ENCODE measurements around the gene MST1.

The MST1 gene

GRCh38 chr3:49722896-49723295 is 33.6 kb upstream of the MST1 start:
- Histone ChIP-seq H3K36me3 (ENCODE audit: control insufficient read depth in 4 of 4, insufficient read depth in 4 of 4, low read length in 3 of 4) (peaks cover 2 to 59% (median 36%) of the 10 kb centered on the region in 4 experiments), H3K4me1 (ENCODE audit: control extremely low read depth in 1 of 4, control insufficient read depth in 4 of 4, insufficient read depth in 4 of 4, low read length in 3 of 4) (peaks cover 0 to 48% (median 33%) of the 10 kb centered on the region in 4 experiments), H3K4me3 (ENCODE audit: control insufficient read depth in 1 of 7, extremely low read depth in 1 of 7, insufficient read depth in 4 of 7, low read depth in 2 of 7, low read length in 6 of 7) (peak overlapping the region; percentile 85 to 96 (median 93)), H3K27ac (ENCODE audit: insufficient read depth in 1 of 2, low read depth in 1 of 2, low read length in 2 of 2, poor library complexity in 1 of 2, severe bottlenecking in 2 of 2) (peak overlapping the region; percentile 85 to 93), H3K9me3 (ENCODE audit: control extremely low read depth in 1 of 5, control insufficient read depth in 4 of 5, insufficient read depth in 2 of 5, low read depth in 1 of 5, low read length in 4 of 5) (no peaks in the 10 kb centered on the region), H3K27me3 (replicated peaks in 2 of 5; ENCODE audit: control insufficient read depth in 4 of 5, insufficient read depth in 5 of 5, low read length in 4 of 5) (no peaks in the 10 kb centered on the region)
- POLR2A ChIA-PET: interaction anchor here (0.6 kb wide), 1 partner anchor 52 kb away, joined by 3 read pairs; no protein-coding TSS in a partner anchor
- 86% methylated on average over 8 of the region's 8 CpGs for WGBS (ENCODE audit: insufficient coverage)
- DNase-seq: no peak
- CTCF ChIA-PET: interaction anchor here (0.7 kb wide), 1 partner anchor 21 kb away, joined by 3 read pairs; no protein-coding TSS in a partner anchor

DNA sequence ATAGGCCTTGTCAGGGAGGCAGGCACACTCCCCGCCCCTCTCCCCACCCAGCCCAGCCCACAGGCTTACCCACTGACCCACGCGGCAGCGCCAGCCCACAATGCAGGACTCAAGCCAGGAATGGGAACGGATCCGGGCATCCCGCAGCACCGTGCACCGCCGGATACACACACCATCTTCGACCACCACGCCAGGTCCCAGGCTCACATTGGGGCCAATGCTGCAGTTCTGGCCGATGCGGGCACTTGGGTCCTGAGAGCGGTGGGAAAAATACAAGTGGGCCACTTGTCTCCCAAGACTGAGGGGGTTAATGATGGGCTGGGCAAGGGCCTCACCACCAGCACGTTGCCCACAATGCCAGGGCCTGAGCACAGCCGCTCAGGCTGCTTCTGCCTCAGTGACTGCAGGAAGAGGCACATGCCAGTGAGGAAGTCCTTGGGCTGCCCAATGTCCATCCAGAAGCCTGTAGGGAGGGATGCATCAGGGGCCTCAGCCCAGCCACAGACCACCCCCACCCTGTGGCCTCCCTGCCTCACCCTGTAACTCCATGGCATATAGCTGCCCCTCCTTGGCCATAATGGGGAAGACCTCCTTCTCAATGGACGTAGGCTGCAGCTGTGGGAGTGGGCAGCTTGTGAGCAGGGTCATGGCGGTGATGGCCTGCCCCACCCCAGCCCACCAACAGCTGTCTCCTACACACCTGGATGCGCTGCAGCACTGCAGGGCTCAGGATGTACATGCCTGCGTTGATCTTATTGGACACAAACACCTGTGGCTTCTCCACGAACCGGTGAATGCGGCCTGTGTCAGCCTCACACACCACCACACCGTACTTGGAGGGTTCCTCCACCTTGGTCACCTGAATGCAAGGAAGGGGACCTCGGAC is 32.9 kb upstream of the MST1 start:
- no peak for DNase-seq
- H3K4me1 ChIP-seq (ENCODE audit: control extremely low read depth in 1 of 4, control insufficient read depth in 4 of 4, insufficient read depth in 4 of 4, low read length in 3 of 4): peaks cover 0 to 49% (median 33%) of the 10 kb centered on the region in 4 experiments
- H3K36me3 ChIP-seq (ENCODE audit: control insufficient read depth in 4 of 4, insufficient read depth in 4 of 4, low read length in 3 of 4): peaks cover 0 to 54% (median 29%) of the 10 kb centered on the region in 4 experiments
- ChIA-PET POLR2A (interaction anchor here (0.6 kb wide), 1 partner anchor 53 kb away, joined by 3 read pairs; no protein-coding TSS in a partner anchor), CTCF (interaction anchor here (1.0 to 1.9 kb wide), 3 partner anchors 10 to 117 kb away, joined by 3 to 9 read pairs (median 7); no protein-coding TSS in a partner anchor)
- no peaks in the 10 kb centered on the region for H3K27me3 ChIP-seq (replicated peaks in 2 of 5; ENCODE audit: control insufficient read depth in 4 of 5, insufficient read depth in 5 of 5, low read length in 4 of 5)
- H3K9me3 ChIP-seq (ENCODE audit: control extremely low read depth in 1 of 5, control insufficient read depth in 4 of 5, insufficient read depth in 2 of 5, low read depth in 1 of 5, low read length in 4 of 5): no peaks in the 10 kb centered on the region
- H3K27ac ChIP-seq (ENCODE audit: insufficient read depth in 1 of 2, low read depth in 1 of 2, low read length in 2 of 2, poor library complexity in 1 of 2, severe bottlenecking in 2 of 2): no peak overlapping the region
- no peak overlapping the region for H3K4me3 ChIP-seq (ENCODE audit: control insufficient read depth in 1 of 7, extremely low read depth in 1 of 7, insufficient read depth in 4 of 7, low read depth in 2 of 7, low read length in 6 of 7)
- WGBS (ENCODE audit: insufficient coverage): 99% methylated on average over 22 of the region's 26 CpGs

- no peak for DNase-seq
- no peaks in the 10 kb centered on the region for H3K27me3 ChIP-seq (replicated peaks in 2 of 5; ENCODE audit: control insufficient read depth in 4 of 5, insufficient read depth in 5 of 5, low read length in 4 of 5)
- CTCF ChIA-PET: interaction anchor here (0.6 to 3.2 kb wide), 6 partner anchors 9 to 117 kb away, joined by 3 to 11 read pairs (median 5); no protein-coding TSS in a partner anchor
- POLR2A ChIA-PET: no interaction called here
- H3K4me3 ChIP-seq (ENCODE audit: control insufficient read depth in 1 of 7, extremely low read depth in 1 of 7, insufficient read depth in 4 of 7, low read depth in 2 of 7, low read length in 6 of 7): no peak overlapping the region
- peaks cover 0 to 49% (median 33%) of the 10 kb centered on the region in 4 experiments for H3K4me1 ChIP-seq (ENCODE audit: control extremely low read depth in 1 of 4, control insufficient read depth in 4 of 4, insufficient read depth in 4 of 4, low read length in 3 of 4)
- H3K27ac ChIP-seq (ENCODE audit: insufficient read depth in 1 of 2, low read depth in 1 of 2, low read length in 2 of 2, poor library complexity in 1 of 2, severe bottlenecking in 2 of 2): no peak overlapping the region
- no peaks in the 10 kb centered on the region for H3K9me3 ChIP-seq (ENCODE audit: control extremely low read depth in 1 of 5, control insufficient read depth in 4 of 5, insufficient read depth in 2 of 5, low read depth in 1 of 5, low read length in 4 of 5)
- peaks cover 0 to 51% (median 27%) of the 10 kb centered on the region in 4 experiments for H3K36me3 ChIP-seq (ENCODE audit: control insufficient read depth in 4 of 4, insufficient read depth in 4 of 4, low read length in 3 of 4)
- 96% methylated on average over 9 of the region's 9 CpGs for WGBS (ENCODE audit: insufficient coverage)
Measured at GRCh38 chr3:49721596-49721895, 32.3 kb upstream of the MST1 start.

GRCh38 chr3:49720855-49721595 is 31.8 kb upstream of the MST1 start:
- DNase-seq: no peak
- H3K27ac ChIP-seq (ENCODE audit: insufficient read depth in 1 of 2, low read depth in 1 of 2, low read length in 2 of 2, poor library complexity in 1 of 2, severe bottlenecking in 2 of 2): no peak overlapping the region
- 90% methylated on average over 1 of the region's 4 CpGs for WGBS (ENCODE audit: insufficient coverage)
- H3K27me3 ChIP-seq (replicated peaks in 2 of 5; ENCODE audit: control insufficient read depth in 4 of 5, insufficient read depth in 5 of 5, low read length in 4 of 5): no peaks in the 10 kb centered on the region
- peaks cover 0 to 49% (median 33%) of the 10 kb centered on the region in 4 experiments for H3K4me1 ChIP-seq (ENCODE audit: control extremely low read depth in 1 of 4, control insufficient read depth in 4 of 4, insufficient read depth in 4 of 4, low read length in 3 of 4)
- H3K9me3 ChIP-seq (ENCODE audit: control extremely low read depth in 1 of 5, control insufficient read depth in 4 of 5, insufficient read depth in 2 of 5, low read depth in 1 of 5, low read length in 4 of 5): no peaks in the 10 kb centered on the region
- peaks cover under 1 to 51% (median 27%) of the 10 kb centered on the region in 4 experiments for H3K36me3 ChIP-seq (ENCODE audit: control insufficient read depth in 4 of 4, insufficient read depth in 4 of 4, low read length in 3 of 4)
- ChIA-PET CTCF (interaction anchor here (0.6 to 3.2 kb wide), 10 partner anchors 8 to 177 kb away, joined by 3 to 11 read pairs (median 5); partner anchors contain the start of gene INKA1), POLR2A (interaction anchor here (1.3 kb wide), 1 partner anchor 9 kb away, joined by 4 read pairs; no protein-coding TSS in a partner anchor)
- H3K4me3 ChIP-seq (ENCODE audit: control insufficient read depth in 1 of 7, extremely low read depth in 1 of 7, insufficient read depth in 4 of 7, low read depth in 2 of 7, low read length in 6 of 7): no peak overlapping the region

DNA sequence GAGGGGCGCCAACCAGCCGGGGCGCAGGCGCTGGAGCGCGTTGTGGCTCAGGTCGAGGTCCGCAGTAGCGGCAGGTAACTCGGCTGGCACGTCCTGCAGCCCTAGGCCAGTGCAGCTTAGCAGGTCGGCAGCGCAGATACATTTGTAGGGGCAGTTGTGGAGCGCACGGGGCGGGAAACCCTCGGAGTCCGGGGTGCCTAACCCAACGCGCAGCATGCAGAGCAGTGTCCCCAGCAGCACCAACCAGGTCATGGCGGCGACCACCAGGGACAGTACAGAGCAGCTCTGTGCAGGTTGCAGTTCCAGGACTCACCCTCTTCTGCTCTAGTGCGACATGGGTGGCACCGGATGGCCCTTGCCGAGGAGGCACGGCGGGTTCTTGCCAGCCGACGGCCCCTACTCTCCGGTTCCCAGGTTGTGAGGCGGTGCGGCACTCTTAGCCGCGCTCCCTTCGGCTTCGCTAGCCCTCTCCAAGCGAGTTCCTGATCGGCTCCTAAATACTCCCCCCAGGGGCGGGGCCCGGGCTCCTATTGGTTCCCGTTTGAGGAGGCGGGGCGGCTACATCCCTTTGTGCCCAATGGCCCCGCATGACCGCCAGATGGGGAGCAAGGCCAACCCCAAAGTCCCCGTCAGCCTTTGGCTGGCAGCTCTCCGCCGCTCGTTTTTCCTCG is 30.1 kb upstream of the MST1 start, which contains the start of gene AMIGO3:
Gene AMIGO3, minus strand, starts transcription at position 471 of the 671 bp plus-strand sequence. Its CDS starts 219 bp downstream, at position 252.
- Histone ChIP-seq H3K27me3 (replicated peaks in 2 of 5; ENCODE audit: control insufficient read depth in 4 of 5, insufficient read depth in 5 of 5, low read length in 4 of 5) (no peaks in the 10 kb centered on the region), H3K27ac (ENCODE audit: insufficient read depth in 1 of 2, low read depth in 1 of 2, low read length in 2 of 2, poor library complexity in 1 of 2, severe bottlenecking in 2 of 2) (no peak within 1 kb of the TSS), H3K9me3 (ENCODE audit: control extremely low read depth in 1 of 5, control insufficient read depth in 4 of 5, insufficient read depth in 2 of 5, low read depth in 1 of 5, low read length in 4 of 5) (no peaks in the 10 kb centered on the region), H3K4me3 (ENCODE audit: control insufficient read depth in 1 of 7, extremely low read depth in 1 of 7, insufficient read depth in 4 of 7, low read depth in 2 of 7, low read length in 6 of 7) (peak within 1 kb of the TSS; percentile 45 to 94 (median 78)), H3K36me3 (ENCODE audit: control insufficient read depth in 4 of 4, insufficient read depth in 4 of 4, low read length in 3 of 4) (peaks cover 5 to 52% (median 31%) of the 10 kb centered on the region in 4 experiments), H3K4me1 (ENCODE audit: control extremely low read depth in 1 of 4, control insufficient read depth in 4 of 4, insufficient read depth in 4 of 4, low read length in 3 of 4) (peaks cover 0 to 39% (median 26%) of the 10 kb centered on the region in 4 experiments)
- WGBS (ENCODE audit: insufficient coverage): under 1% methylated on average over 50 of the region's 50 CpGs
- peak; percentile 90 to 94 (median 92) for DNase-seq
- POLR2A ChIA-PET: no interaction called here
- CTCF ChIA-PET: interaction anchor here (0.7 to 3.2 kb wide), 10 partner anchors 10 to 371 kb away, joined by 3 to 18 read pairs (median 4); partner anchors contain the start of gene UBA7

DNA sequence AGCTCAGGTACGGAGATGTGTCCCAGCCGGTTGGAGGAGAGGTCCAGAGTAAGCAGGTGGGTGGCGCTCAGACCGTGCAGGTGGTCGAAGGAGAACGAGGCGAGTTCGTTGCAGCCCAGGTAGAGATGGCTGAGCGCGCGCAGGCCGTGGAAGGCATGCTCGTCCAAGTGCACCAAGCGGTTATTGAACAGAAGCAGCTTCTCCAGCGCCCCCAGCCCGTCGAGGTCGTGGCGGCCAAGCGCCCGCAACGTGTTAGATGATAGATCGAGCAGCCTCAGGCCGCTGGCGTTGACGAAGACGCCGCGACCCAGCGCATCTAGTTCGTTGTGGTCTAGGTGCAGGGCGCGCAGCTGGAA is 29.6 kb upstream of the MST1 start:
- no peak for DNase-seq
- H3K36me3 ChIP-seq (ENCODE audit: control insufficient read depth in 4 of 4, insufficient read depth in 4 of 4, low read length in 3 of 4): peaks cover 5 to 54% (median 34%) of the 10 kb centered on the region in 4 experiments
- ChIA-PET CTCF (interaction anchor here (0.7 to 3.2 kb wide), 7 partner anchors 11 to 371 kb away, joined by 3 to 18 read pairs (median 6); no protein-coding TSS in a partner anchor), POLR2A (interaction anchor here (0.9 kb wide), 1 partner anchor 711 kb away, joined by 5 read pairs; no protein-coding TSS in a partner anchor)
- H3K4me3 ChIP-seq (ENCODE audit: control insufficient read depth in 1 of 7, extremely low read depth in 1 of 7, insufficient read depth in 4 of 7, low read depth in 2 of 7, low read length in 6 of 7): peak overlapping the region; percentile 45 to 94 (median 78)
- no peak overlapping the region for H3K27ac ChIP-seq (ENCODE audit: insufficient read depth in 1 of 2, low read depth in 1 of 2, low read length in 2 of 2, poor library complexity in 1 of 2, severe bottlenecking in 2 of 2)
- H3K27me3 ChIP-seq (replicated peaks in 2 of 5; ENCODE audit: control insufficient read depth in 4 of 5, insufficient read depth in 5 of 5, low read length in 4 of 5): no peaks in the 10 kb centered on the region
- WGBS (ENCODE audit: insufficient coverage): 18% methylated on average over 25 of the region's 33 CpGs
- no peaks in the 10 kb centered on the region for H3K9me3 ChIP-seq (ENCODE audit: control extremely low read depth in 1 of 5, control insufficient read depth in 4 of 5, insufficient read depth in 2 of 5, low read depth in 1 of 5, low read length in 4 of 5)
- H3K4me1 ChIP-seq (ENCODE audit: control extremely low read depth in 1 of 4, control insufficient read depth in 4 of 4, insufficient read depth in 4 of 4, low read length in 3 of 4): peaks cover 0 to 41% (median 25%) of the 10 kb centered on the region in 4 experiments
